Measurements from ENCODE around the gene MEGF11.

Gene MEGF11

DNA sequence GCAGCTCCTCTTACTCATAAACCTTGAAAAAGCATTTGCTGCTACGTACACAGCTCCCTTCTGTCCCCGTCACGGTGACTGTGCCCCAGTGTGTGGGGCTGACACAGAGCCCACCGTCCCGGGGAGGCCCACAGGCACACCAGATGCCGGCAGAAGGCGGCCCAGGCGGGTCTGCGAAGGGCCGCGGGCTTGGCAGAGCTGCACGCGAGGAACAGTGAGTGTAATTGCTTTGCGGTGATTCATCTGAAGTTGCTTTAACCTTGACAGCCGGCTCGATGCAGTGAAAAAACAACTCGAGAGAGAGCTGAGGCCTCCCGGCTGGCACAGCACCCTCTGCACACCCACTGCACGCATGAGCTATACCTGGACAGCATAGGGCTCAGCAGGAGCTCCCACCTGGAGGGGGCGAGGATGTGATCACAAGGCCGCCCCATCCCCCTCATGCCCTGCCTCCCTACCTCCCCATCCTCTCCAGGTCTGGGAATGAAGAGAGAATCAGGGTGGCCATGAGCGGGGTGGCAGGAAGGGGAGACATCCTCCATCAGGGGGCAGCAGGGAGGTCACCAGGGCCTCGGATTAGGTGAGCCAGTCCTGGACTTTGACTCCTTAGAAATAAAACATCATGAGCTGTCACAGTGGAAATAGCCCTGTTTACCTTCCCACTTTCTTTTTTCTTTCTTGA is 172.7 kb downstream of the MEGF11 start:
- peak; percentile 83 for DNase-seq

DNA sequence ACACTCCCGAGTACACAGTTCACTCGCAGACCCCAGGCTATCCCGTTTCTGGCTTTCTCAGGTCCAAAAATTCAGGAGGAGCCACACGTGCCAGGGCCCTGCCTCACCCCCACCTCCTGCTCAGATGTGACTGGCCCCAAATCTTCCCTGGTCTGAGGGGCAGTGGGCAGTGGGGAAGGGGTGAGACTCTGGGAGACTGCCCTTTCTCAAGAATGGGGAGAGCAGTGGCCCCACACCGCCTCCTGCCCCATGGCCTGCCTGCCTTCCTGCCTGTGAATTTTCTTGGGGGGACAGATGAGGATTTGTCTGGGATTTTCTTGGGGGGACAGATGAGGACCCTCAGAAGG is 174.6 kb downstream of the MEGF11 start:
- DNase-seq, result no peak

- DNase-seq, result peak; percentile 61
Observed at GRCh38 chr15:66078196-66078928, 175.2 kb downstream of the MEGF11 start.

- DNase-seq, result no peak
Observed at GRCh38 chr15:66077320-66077663, 176.3 kb downstream of the MEGF11 start.

DNA sequence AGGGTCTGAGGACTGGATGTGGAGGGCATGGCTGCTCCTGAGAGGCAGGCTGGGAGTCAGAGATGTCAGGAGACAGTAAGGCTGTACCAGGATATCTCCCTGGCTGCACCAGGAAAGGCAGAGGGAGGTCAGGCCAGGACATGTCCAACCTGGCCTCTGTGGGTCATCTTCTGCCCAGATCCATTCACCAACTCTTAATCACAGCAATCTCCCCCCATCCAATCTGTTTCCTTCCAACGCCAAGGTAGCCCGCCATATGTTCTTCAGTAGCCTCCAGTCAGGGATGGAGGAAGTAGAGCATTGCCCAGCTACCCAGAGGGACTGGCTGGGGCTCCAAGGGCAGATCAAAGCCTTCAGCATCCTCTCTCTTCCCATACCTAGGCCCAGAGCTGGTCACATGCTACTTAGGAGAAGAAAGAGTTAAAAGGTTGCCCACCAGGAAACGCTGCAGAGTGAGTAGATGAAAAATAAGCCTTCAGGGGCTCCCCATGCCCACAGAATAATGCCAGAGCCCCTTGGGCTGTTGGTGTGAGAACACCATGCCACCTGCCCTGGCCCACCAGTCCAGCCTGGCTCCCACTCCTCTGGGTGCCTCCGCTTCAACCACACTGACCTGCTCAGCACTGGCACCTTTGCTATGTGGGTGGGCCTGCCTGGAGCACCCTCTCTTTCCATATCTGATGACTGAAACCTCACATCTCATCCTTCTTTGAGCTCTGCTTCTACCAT is 176.8 kb downstream of the MEGF11 start:
- DNase-seq, result no peak

GRCh38 chr15:66075947-66076346 is 177.6 kb downstream of the MEGF11 start:
- DNase-seq, result no peak

- DNase-seq, result no peak
Observed at GRCh38 chr15:66072616-66073361, 180.8 kb downstream of the MEGF11 start.

DNA sequence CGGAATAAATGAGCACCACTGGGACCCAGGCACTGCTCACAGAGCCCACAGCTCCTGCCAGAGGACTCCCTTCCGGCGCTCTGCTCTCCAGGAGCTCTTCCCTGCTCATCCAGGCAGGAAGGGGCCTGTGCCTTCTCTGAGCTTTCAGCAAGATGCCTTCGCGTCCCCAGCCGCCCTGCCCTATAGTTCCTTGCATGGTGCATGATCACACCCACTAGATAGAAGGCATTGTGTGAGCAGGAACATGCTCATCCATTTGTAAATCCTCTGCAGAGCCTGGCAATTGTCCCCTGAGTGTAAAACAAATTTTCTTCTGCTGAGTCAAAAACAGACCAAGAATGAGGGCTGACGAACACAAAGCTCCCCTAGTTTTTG is 181.6 kb downstream of the MEGF11 start:
- DNase-seq, result no peak

- DNase-seq, result no peak
Observed at GRCh38 chr15:66071160-66071920, 182.2 kb downstream of the MEGF11 start.

DNA sequence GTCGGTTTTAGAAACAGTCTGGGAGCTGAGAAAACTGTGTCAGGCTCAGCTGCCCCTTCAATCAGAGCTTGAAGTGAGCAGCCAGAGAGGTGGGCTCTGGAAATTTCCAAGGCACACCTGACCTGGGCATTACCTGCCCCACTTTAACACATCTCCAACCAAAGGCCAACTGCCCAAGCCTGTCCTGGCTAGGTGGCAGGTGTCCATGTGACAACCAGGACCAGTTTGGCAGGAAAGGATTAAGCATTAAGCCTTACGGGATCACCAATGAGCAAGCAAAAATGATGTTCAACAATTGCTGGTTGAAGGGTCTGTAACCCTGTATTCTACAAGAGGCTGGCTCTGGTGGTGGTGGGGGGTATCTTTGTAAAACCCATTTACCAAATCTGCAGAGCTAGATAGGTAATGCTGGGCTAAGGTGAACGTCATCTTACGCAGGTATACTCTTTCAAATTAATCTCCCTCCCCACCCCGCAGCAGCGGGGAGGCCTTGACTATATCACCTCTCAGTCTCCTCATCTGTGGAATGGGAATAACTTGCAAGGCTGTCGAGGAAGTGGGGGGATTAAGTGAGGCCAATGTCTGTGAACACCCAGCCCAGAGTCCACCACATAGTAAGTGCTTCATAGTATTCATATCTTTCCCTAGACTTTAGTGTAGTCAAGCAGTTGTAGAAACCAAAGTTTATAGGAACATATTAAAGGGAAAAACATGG is 183.2 kb downstream of the MEGF11 start:
- DNase-seq, result no peak

DNA sequence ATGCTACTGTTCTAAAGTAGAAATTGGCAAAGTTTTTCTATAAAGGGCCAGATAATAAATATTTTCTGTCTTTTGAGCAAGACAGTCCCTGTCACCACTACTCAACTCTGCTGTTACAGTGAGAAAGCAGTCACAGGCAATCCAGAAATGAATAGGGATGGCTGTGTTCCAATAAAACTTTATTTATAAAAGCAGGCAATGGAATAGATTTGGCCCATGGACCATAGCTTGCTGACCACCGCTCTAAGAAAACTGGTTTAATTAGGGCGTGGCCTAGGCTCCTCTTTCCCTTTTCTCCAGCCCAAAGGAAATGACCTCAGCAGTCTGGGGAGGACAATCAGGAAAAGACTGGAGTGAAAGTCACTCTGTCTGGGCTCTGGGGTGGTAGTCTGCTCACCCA is 183.8 kb downstream of the MEGF11 start:
- no peak for DNase-seq

DNA sequence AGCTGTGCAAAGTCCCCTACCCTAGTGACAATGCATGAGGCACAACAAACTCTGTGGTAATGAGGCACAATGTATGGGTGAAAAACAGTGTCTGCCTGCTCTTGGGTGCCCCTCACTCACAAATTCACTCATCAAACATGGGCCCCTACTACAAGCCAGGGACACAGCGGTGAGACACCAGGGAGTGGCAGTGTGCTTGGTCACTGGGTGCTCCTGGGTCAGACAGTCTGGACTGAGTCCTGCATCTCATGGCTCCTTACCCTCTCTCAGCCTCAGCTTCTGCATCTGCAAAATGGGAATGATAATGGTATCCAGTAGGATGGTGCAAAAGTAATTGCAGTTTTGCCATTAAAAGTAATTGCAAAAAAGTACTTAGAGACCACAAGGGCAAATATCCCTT is 184.7 kb downstream of the MEGF11 start:
- no peak for DNase-seq

- no peak for DNase-seq
Observed at GRCh38 chr15:66067687-66068086, 185.9 kb downstream of the MEGF11 start.

- no peak for DNase-seq
Observed at GRCh38 chr15:66066481-66066880, 187.1 kb downstream of the MEGF11 start.

DNA sequence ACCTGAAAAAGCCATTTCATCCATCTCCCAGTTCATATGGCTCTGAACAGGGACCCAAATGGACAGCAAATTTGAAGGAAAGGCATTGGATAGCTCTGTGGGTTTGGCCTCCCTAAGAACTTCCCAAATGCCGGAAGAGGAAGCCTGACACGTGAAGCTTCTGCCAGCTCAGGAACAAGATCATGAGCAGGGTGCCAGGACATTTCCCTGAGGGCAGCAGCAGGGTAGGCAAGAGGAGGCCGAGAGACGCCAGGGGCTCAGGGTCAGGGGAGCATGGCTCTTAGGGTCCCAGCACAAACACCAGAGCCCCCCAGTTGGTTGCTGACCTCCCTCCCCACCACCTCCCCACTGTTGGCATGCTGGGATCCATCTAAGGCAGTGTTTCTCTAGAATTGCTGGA is 187.5 kb downstream of the MEGF11 start:
- DNase-seq, result no peak

- no peak for DNase-seq
Observed at GRCh38 chr15:66065325-66065724, 188.2 kb downstream of the MEGF11 start.

DNA sequence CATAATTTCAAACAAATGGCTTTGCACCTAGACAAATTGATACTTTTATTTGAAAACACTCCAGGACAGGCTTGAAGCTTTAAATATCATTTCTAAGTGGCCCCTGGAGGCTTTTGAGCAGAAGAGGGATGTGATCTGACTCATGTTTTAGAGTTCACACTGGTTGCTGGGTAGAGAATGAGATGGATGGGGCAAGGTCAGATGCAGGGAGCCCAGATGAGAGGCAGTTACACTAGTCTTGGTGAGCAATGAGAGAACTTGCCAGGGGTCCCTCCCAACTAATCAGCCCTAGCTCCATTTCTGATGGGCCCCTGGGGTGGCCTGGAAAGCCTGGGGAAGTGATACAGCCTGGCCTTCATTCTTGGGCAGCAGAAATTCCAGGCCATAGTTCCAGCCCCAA is 190.4 kb downstream of the MEGF11 start:
- no peak for DNase-seq

- DNase-seq, result no peak
Observed at GRCh38 chr15:66057089-66057488, 196.5 kb downstream of the MEGF11 start.

GRCh38 chr15:66053991-66054390 is 199.6 kb downstream of the MEGF11 start:
- DNase-seq, result no peak

- DNase-seq, result no peak
Observed at GRCh38 chr15:66051833-66052232, 201.7 kb downstream of the MEGF11 start.

GRCh38 chr15:66050264-66050663 is 203.3 kb downstream of the MEGF11 start:
- DNase-seq, result no peak

DNA sequence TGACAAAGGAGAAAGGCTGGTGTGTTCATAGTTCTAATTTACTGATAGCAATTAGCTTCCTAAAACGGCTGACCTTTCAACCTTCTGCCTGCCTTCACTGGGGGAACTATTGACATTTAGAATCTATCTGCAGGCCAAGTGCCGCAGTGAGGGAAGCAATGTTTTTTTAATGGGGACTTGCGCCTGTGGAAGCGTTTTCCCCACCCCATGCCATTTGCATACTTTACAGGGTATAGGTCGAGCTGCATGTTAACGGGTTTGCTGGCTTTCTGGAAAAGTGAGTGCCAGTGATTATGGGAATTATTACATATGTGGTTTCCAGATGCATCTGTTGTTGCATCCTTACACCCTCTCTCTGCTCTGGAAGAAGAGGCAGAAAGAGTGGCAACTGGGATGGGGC is 204.2 kb downstream of the MEGF11 start:
- DNase-seq, result no peak

All from NCI-H2171 (cell line).